ENCODE data around the gene USP9X.
"Not testable (repeated sequence)": the region's sequence is repeated elsewhere in the genome, so short reads cannot be mapped to it uniquely, and the experiment has no call there.

USP9X gene

DNA sequence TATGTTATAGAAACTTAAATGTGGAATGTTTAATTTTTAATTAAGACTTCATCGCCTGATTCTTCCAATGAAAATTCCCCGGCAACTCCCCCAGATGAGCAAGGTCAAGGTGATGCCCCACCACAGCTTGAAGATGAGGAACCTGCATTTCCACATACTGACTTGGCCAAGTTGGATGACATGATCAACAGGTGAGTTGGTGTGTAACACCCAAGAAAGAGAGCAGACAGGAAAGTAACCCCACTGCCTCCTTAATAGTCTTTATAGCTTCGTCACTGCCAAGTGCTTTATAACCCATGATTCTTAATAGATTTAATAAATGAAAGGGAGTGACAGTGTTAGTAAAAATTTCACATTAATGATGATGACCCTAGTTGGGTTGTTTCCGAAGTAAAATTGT, 43.7 kb downstream of the USP9X start:
- no peak for DNase-seq (ENCODE audit: low spot score)

- DNase-seq (ENCODE audit: low spot score) = no peak
Observed at GRCh38 chrX:41131766-41132165, 46.5 kb downstream of the USP9X start.

- DNase-seq (ENCODE audit: low spot score) = no peak
Observed at GRCh38 chrX:41133551-41133950, 48.3 kb downstream of the USP9X start.

DNA sequence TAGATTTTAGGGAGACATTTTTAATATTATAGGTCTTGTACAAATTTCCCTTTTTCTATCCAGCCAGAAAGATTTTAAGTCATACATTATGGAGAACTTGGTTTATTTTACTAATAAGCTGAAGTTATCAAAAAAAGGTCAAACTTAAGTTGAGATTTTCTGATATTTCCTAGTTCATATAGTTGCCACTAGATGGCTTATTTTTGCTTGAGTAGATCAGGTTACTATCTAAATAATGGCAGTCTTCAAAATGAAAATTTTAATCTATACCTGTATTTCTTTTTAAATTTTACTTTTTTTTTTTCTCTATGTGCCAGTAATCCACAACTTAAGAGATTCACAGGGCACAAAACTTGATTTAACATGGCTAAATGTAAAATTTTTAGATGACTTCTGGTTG, 52.3 kb downstream of the USP9X start:
- DNase-seq (ENCODE audit: low spot score) = no peak

GRCh38 chrX:41142130-41142910, 57.1 kb downstream of the USP9X start:
- DNase-seq (ENCODE audit: low spot score) = no peak

GRCh38 chrX:41144873-41145272, 59.6 kb downstream of the USP9X start:
- DNase-seq (ENCODE audit: low spot score) = no peak

- no peak for DNase-seq (ENCODE audit: low spot score)
Observed at GRCh38 chrX:41145920-41146608, 60.8 kb downstream of the USP9X start.

- DNase-seq (ENCODE audit: low spot score) = no peak
Observed at GRCh38 chrX:41148553-41148952, 63.3 kb downstream of the USP9X start.

GRCh38 chrX:41150043-41150442, 64.8 kb downstream of the USP9X start:
- no peak for DNase-seq (ENCODE audit: low spot score)

DNA sequence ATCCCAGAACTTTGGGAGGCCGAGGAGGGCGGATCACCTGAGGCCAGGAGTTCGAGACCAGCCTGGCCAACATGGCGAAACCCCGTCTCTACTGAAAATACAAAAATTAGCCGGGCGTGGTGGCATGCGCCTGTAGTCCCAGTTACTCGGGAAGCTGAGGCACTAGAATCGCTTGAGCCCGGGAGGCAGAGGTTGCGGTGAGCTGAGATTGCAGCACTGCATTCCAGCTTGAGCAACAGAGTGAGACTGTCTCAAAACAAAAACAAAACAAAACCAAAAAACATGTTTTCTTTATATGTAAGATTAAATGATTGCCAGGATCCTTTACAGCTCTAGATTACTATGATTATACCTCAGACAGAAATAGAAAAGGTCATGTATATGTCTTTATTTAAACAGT, 66.5 kb downstream of the USP9X start:
- DNase-seq (ENCODE audit: low spot score) = not testable (repeated sequence)

GRCh38 chrX:41152221-41152620, 67.0 kb downstream of the USP9X start:
- DNase-seq (ENCODE audit: low spot score) = no peak

DNA sequence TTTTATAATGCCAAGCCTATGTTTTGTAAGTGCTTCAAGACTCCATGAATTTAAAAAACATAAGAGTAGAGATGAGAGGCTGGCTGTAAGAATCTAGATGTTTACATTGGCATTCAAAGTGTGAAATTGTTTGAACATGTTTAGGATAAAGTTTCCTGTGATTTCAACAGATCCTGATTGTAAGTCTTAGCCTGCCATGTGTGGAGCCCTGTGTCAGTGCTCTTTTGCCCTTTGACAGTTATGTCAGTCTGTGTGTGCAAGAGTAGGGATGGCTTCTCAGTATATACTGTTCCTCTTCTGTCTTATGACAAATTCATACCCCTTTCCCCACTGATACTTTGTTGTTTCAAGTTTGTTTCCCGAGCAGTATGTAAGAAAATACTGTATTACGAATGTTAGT, 68.2 kb downstream of the USP9X start:
- DNase-seq (ENCODE audit: low spot score) = no peak

DNA sequence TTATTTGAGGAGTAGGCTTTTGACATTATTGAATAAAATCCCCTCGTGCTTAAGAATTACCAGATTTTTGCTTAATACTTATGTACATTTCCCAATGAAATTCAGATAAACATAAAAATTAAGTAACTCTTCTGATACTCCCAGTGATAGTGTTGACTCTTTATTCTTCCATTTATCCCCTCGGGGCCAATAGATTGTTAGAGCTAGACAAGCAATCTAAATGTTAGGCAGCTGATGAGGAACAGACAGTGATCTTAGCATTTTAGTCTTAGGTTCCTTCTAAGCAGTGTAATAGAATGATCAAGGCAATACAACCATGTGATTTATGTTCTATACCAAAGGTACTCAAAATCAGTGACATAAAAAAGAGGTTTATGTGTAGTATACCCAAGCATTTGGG, 68.7 kb downstream of the USP9X start:
- no peak for DNase-seq (ENCODE audit: low spot score)

DNA sequence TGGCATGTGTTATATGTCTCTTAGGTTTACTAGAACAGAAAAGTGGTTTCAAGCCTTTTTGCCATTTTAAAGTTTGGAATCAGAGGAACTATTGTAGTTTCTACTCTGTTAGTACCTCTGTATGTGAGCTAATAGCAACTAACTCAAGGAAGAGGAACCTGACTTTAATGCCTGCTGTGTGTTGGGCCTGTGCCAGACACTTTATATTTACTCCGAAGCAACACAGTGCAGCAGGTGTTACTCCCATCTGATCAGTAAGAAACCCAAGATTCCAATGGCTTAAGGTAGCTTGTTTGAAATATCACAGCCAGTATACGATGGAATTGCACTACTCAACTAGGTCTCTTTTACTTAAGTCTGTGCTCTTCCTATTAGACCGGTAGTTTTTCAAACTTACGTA, 79.2 kb downstream of the USP9X start:
- DNase-seq (ENCODE audit: low spot score) = peak; percentile 29

- DNase-seq (ENCODE audit: low spot score) = no peak
Observed at GRCh38 chrX:41167888-41168287, 82.6 kb downstream of the USP9X start.

DNA sequence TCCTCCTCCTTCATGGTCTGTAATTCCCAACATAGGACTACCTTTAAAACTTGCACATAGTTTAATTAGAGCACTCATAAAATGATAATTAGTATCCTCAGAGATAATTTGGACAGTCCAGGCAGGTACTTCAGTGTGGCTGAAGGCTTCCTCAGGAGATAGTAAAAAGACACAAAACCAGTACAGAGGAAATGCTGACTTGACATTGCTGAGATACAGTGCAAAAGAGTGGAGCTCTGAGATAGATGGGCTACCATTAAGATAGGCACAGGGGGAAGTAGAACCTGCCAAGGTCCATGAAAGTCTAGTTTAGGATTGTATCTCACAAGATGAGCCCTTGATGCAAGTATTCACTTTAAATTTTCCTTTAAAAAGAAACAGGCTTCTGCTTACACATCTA, 91.0 kb downstream of the USP9X start:
- no peak for DNase-seq (ENCODE audit: low spot score)

GRCh38 chrX:41177297-41177696, 92.1 kb downstream of the USP9X start:
- DNase-seq (ENCODE audit: low spot score) = no peak

DNA sequence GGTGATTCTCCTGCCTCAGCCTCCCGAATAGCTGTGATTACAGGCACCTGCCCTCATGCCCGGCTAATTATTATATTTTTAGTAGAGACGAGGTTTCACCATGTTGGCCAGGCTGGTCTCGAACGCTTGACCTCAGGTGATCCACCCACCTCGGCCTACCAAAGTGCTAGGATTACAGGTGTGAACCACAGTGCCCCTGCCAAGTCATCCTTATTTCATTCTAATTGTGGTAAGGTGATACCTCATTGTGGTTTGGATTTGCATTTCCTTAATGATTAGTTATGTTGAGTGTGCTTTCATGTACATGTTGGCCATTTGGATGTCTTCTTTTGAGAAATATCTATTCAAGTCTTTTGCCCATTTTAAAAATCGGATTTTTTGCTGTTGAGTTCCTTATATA, 93.0 kb downstream of the USP9X start:
- no peak for DNase-seq (ENCODE audit: low spot score)

DNA sequence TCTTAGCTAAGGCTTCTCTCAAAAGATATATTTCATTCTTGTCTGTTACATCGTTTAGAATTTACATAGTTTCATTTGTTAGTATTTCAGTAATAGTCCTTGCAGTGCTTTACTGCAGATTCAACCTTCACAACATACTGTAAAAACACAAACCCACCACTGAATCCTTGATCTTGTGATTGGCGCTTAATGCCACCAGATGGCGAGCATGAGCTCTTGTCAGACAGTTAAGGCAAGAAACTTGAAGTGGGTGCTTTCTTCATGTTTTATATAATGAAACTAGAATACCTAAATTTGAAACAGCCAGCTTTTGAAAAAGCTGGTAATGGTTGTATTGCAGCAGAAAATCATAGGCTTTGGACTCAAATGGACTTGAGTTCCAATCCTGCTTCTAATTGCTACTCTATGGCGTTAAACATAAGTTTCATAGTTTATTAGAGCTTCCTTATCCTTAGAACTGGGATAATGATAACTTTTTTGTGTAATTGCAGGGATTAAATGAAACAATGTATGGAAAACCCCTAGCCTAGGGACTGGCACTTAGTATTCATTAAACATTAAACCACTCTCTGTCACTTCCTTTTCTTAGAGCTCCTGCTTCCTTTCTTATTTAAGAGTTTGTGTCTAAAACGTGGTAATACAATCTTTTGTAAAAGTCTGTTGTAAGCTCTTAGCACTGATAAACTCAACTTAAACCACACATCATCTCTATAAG, 95.1 kb downstream of the USP9X start:
- DNase-seq (ENCODE audit: low spot score) = peak; percentile 71

GRCh38 chrX:41184312-41184711, 99.1 kb downstream of the USP9X start:
- DNase-seq (ENCODE audit: low spot score) = no peak

DNA sequence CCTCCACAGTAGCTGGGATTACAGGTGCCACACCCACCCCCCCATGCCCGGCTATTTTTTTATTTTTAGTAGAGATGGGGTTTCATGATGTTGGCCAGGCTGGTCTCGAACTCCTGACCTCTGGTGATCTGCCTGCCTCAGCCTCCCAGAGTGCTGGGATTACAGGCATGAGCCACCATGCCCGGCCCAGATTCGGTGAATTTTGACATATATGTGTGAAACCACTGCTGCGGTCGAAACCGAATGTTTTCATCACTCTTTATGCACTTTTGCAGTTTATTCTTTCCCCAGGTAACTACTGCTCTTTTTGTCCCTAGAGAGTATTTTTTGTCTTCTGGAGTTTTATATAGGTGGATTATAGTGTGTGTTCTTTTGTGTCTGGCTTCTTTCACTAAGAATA, 101.7 kb downstream of the USP9X start:
- DNase-seq (ENCODE audit: low spot score) = not testable (repeated sequence)

DNA sequence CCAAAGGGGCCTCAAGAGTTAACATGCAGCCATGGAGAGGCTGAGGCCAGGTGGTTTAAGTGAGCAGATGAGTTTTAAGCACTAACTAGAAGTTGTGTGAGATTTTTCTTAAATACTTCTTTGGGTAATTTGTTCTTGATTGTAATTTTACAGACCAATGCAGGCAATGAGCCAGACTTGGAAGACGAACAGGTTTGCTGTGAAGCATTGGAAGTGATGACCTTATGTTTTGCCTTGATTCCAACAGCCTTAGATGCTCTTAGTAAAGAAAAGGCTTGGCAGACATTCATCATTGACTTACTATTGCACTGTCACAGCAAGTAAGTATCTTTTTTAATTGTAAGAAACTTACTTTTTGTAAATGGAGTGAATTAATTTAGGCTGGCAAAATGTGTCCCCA, 103.9 kb downstream of the USP9X start:
- peak; percentile 41 for DNase-seq (ENCODE audit: low spot score)

DNA sequence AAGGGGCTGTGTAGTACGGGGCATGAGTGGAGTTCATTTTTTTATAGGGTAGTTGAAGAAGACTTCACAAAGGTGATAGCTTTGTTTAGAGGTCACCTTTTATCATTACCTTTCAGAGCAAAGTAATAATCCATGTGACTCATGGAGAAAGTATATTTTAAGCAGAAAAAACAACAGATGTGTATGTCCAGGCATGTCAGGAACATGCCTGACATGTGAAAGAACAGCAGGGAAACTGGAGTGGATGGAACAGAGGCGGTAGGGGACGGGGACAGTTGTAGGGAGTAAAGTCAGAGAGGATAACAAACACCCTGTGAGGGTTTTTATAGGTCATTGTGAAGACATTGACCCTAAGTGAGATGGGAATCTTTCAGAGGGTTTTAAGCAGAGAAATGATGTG, 107.6 kb downstream of the USP9X start:
- no peak for DNase-seq (ENCODE audit: low spot score)
